Esophagus squamous epithelium (tissue), 5 donors: Measurements from ENCODE around the gene LRP1B. TPM values are rescaled to one million over a fixed set of nuclear protein-coding genes. Genes with fewer than 3 reads are reported as not detected.

Experiments
- DNase-seq: peaks from one replicate; lab custom pipeline; 2025; lab: John Stamatoyannopoulos, UW
- H3K27ac ChIP-seq, 4 donors: fragments of 200-600 bp; sonication (generic); one replicate each; pipeline ENCODE4 v1.5.1; 2016 to 2019; ENCODE audit warnings: mild to moderate bottlenecking in 1 of 4
- H3K27me3 ChIP-seq, 4 donors: fragments of 200-600 bp; sonication (generic); 1 replicate in 3 of 4; 2 replicates in 1 of 4; pipeline versions ENCODE4 v1.5.1 to v1.6.0; 2017 to 2021; ENCODE audit warnings: antibody characterized with exemption in 1 of 4
- H3K36me3 ChIP-seq, 3 donors: fragments of 200-600 bp; sonication (generic); one replicate each; pipeline ENCODE4 v1.5.1; 2016 to 2019
- H3K4me1 ChIP-seq, 3 donors: fragments of 200-600 bp; sonication (generic); one replicate each; pipeline ENCODE4 v1.5.1; 2017 to 2019
- H3K4me3 ChIP-seq, 4 donors: fragments of 200-600 bp; sonication (generic); 1 replicate in 3 of 4; 2 replicates in 1 of 4; pipeline ENCODE4 v1.5.1; 2016 to 2019; ENCODE audit warnings: mild to moderate bottlenecking in 2 of 4, moderate library complexity in 1 of 4
- H3K9me3 ChIP-seq, 3 donors: fragments of 200-600 bp; sonication (generic); one replicate each; pipeline ENCODE4 v1.5.1; 2016 to 2019
- CTCF ChIP-seq, 6 experiments: fragments of 450-650 bp in 4 of 6; fragments of 200-600 bp in 2 of 6; sonication (generic) in 2 of 6; IDR thresholded peaks; one replicate each; pipeline ENCODE4 v1.5.1; 2016 to 2019; ENCODE audit warnings: antibody characterized with exemption in 6 of 6, mild to moderate bottlenecking in 4 of 6, moderate library complexity in 4 of 6
- POLR2A ChIP-seq, 4 donors: fragments of 450-650 bp; IDR thresholded peaks; one replicate each; pipeline ENCODE4 v1.6.1; 2017; ENCODE audit warnings: antibody characterized with exemption in 4 of 4, mild to moderate bottlenecking in 4 of 4, moderate library complexity in 3 of 4
- WGBS, 2 donors: methylation state at CpG; one replicate each; pipeline ENCODE4 v1.1.5; 2018; 5-methylcytosine and 5-hydroxymethylcytosine counted together
- intact Hi-C: fragments of 100-400 bp; cut with DNase I; formaldehyde crosslinking; loops from one replicate; pipeline ENCODE4 v1.15.0; 2022
- total RNA-seq, 4 donors: library from RNA; depleted of rRNA; stranded (reverse); fragments of >200 nt; gene quantifications; one replicate each; pipeline ENCODE4 v1.1.0, GENCODE V29; 2016
- donor health status: DM: yes; HTN: yes; CAD: no.

LRP1B gene
- total RNA-seq, 4 donors from 2014 or later: 0.04 to 1.1 (median 0.23) TPM

GRCh38 chr2:140498360-140498759 lies 1632.5 kb downstream of the LRP1B start:
- H3K36me3 ChIP-seq: no peaks in the 10 kb centered on the region
- H3K9me3 ChIP-seq: no peaks in the 10 kb centered on the region
- H3K4me1 ChIP-seq: no peaks in the 10 kb centered on the region
- WGBS, 2 donors: 22 to 34% methylated on average over 4 of the region's 4 CpGs
- no peak overlapping the region for H3K4me3 ChIP-seq
- no peaks in the 10 kb centered on the region for H3K27me3 ChIP-seq
- intact Hi-C loops: no loop called here
- H3K27ac ChIP-seq: no peak overlapping the region
- TF ChIP-seq POLR2A (IDR thresholded peaks at IDR 0.05) (no peak), CTCF (IDR thresholded peaks at IDR 0.05) (no peak)
- DNase-seq: no peak

- Histone ChIP-seq H3K9me3 (no peaks in the 10 kb centered on the region), H3K36me3 (no peaks in the 10 kb centered on the region), H3K27ac (no peak overlapping the region), H3K4me1 (no peaks in the 10 kb centered on the region), H3K27me3 (no peaks in the 10 kb centered on the region), H3K4me3 (no peak overlapping the region)
- WGBS, 2 donors: 69 to 89% methylated on average over 1 of the region's 1 CpG
- no peak for TF ChIP-seq CTCF (IDR thresholded peaks at IDR 0.05)
- no peak for DNase-seq
- intact Hi-C loops: no loop called here
These were observed 1634.1 kb downstream of the LRP1B start for GRCh38 chr2:140496714-140497113.

- Histone ChIP-seq H3K9me3 (no peaks in the 10 kb centered on the region), H3K27me3 (no peaks in the 10 kb centered on the region), H3K4me3 (no peak overlapping the region), H3K27ac (no peak overlapping the region), H3K36me3 (no peaks in the 10 kb centered on the region), H3K4me1 (no peaks in the 10 kb centered on the region)
- intact Hi-C loops: no loop called here
- WGBS, 2 donors: 27 to 40% methylated on average over 3 of the region's 3 CpGs
- DNase-seq: no peak
- TF ChIP-seq CTCF (IDR thresholded peaks at IDR 0.05) (no peak), POLR2A (IDR thresholded peaks at IDR 0.05) (no peak)
These were observed 1638.9 kb downstream of the LRP1B start for GRCh38 chr2:140491876-140492275.

- no peaks in the 10 kb centered on the region for H3K27me3 ChIP-seq
- TF ChIP-seq POLR2A (IDR thresholded peaks at IDR 0.05) (no peak), CTCF (IDR thresholded peaks at IDR 0.05) (no peak)
- no peak overlapping the region for H3K27ac ChIP-seq
- H3K4me3 ChIP-seq: no peak overlapping the region
- no peaks in the 10 kb centered on the region for H3K36me3 ChIP-seq
- H3K9me3 ChIP-seq: no peaks in the 10 kb centered on the region
- intact Hi-C loops: no loop called here
- no peaks in the 10 kb centered on the region for H3K4me1 ChIP-seq
- DNase-seq: no peak
- 22 to 30% methylated on average over 1 of the region's 1 CpG for WGBS, 2 donors
These were observed 1641.6 kb downstream of the LRP1B start for GRCh38 chr2:140489193-140489592.

GRCh38 chr2:140481136-140481535 lies 1649.7 kb downstream of the LRP1B start:
- DNase-seq: no peak
- no peak overlapping the region for H3K4me3 ChIP-seq
- no peaks in the 10 kb centered on the region for H3K9me3 ChIP-seq
- intact Hi-C loops: no loop called here
- no peak overlapping the region for H3K27ac ChIP-seq
- no peaks in the 10 kb centered on the region for H3K36me3 ChIP-seq
- no peaks in the 10 kb centered on the region for H3K27me3 ChIP-seq
- no peaks in the 10 kb centered on the region for H3K4me1 ChIP-seq
- TF ChIP-seq CTCF (IDR thresholded peaks at IDR 0.05): no peak
- no peak for TF ChIP-seq POLR2A (IDR thresholded peaks at IDR 0.05)
- WGBS, 2 donors: 37 to 55% methylated on average over 2 of the region's 2 CpGs
